Liver (tissue), 9 donors: ENCODE measurements around the gene C14orf93. TPM values are rescaled to one million over a fixed set of nuclear protein-coding genes. Genes with fewer than 3 reads are reported as not detected.

Experiments used
- DNase-seq: peaks from one replicate; pipeline ENCODE4 v3.0.0-alpha.2; 2017; ENCODE audit warnings: low spot score
- H3K27ac ChIP-seq, 2 donors: one replicate each; pipeline ENCODE4 v1.7.0; 2013; ENCODE audit warnings: inconsistent platforms in 2 of 2, low read length in 2 of 2, control low read depth in 1 of 2, low read depth in 1 of 2, mild to moderate bottlenecking in 1 of 2
- H3K27me3 ChIP-seq, 4 donors: one replicate each; pipeline versions ENCODE4 v1.6.1 to v1.7.0; 2013; ENCODE audit warnings: low read length in 3 of 4, inconsistent platforms in 1 of 4, mild to moderate bottlenecking in 1 of 4, moderate library complexity in 1 of 4; ENCODE audit not compliant: control insufficient read depth in 4 of 4, insufficient read depth in 4 of 4
- H3K36me3 ChIP-seq, 4 donors: one replicate each; pipeline versions ENCODE4 v1.6.1 to v1.7.0; 2013; ENCODE audit warnings: low read length in 3 of 4, mild to moderate bottlenecking in 3 of 4, low read depth in 1 of 4, moderate library complexity in 1 of 4; ENCODE audit not compliant: control insufficient read depth in 4 of 4, insufficient read depth in 3 of 4
- H3K4me1 ChIP-seq, 4 donors: one replicate each; pipeline versions ENCODE4 v1.6.1 to v1.7.0; 2013; ENCODE audit warnings: low read length in 3 of 4, mild to moderate bottlenecking in 3 of 4, moderate library complexity in 1 of 4; ENCODE audit not compliant: control insufficient read depth in 4 of 4, insufficient read depth in 4 of 4
- H3K4me3 ChIP-seq, 3 donors: one replicate each; pipeline versions ENCODE4 v1.6.1 to v1.7.0; 2013; ENCODE audit warnings: low read length in 3 of 3, control low read depth in 1 of 3, low read depth in 1 of 3, mild to moderate bottlenecking in 1 of 3
- H3K9ac ChIP-seq, 2 donors: one replicate each; pipeline ENCODE4 v1.7.0; 2013; ENCODE audit warnings: low read length in 2 of 2, mild to moderate bottlenecking in 2 of 2, moderate library complexity in 2 of 2, control low read depth in 1 of 2, low read depth in 1 of 2
- H3K9me3 ChIP-seq, 4 donors: one replicate each; pipeline versions ENCODE4 v1.6.1 to v1.7.0; 2013; ENCODE audit warnings: low read length in 3 of 4; ENCODE audit not compliant: control insufficient read depth in 4 of 4
- EGR1 ChIP-seq, 2 donors: IDR thresholded peaks; 2 replicates each; pipeline ENCODE4 v1.6.1; 2016 to 2018; ENCODE audit warnings: antibody characterized with exemption in 2 of 2, low read depth in 2 of 2
- FOXA1 ChIP-seq: IDR thresholded peaks from 2 replicates; pipeline ENCODE4 v1.6.1; 2016; ENCODE audit warnings: antibody characterized with exemption
- FOXA2 ChIP-seq: IDR thresholded peaks from 2 replicates; pipeline ENCODE4 v1.6.1; 2016; ENCODE audit warnings: antibody characterized with exemption
- GABPA ChIP-seq, 2 donors: IDR thresholded peaks in 1 of 2; conservative IDR thresholded peaks in 1 of 2; 2 replicates each; pipeline ENCODE4 v1.6.1; 2016; ENCODE audit warnings: antibody characterized with exemption in 2 of 2, mild to moderate bottlenecking in 1 of 2, moderate library complexity in 1 of 2
- HNF4A ChIP-seq, 2 donors: conservative IDR thresholded peaks; 2 replicates each; pipeline ENCODE4 v1.6.1; 2016; ENCODE audit warnings: antibody characterized with exemption in 2 of 2, mild to moderate bottlenecking in 2 of 2
- HNF4G ChIP-seq: IDR thresholded peaks from 2 replicates; pipeline ENCODE4 v1.6.1; 2016; ENCODE audit warnings: antibody characterized with exemption
- JUND ChIP-seq, 2 donors: IDR thresholded peaks; 2 replicates each; pipeline ENCODE4 v1.6.1; 2016; ENCODE audit warnings: antibody characterized with exemption in 2 of 2
- NR2F2 ChIP-seq: IDR thresholded peaks from 2 replicates; pipeline ENCODE4 v1.6.1; 2016; ENCODE audit warnings: antibody characterized with exemption
- RAD21 ChIP-seq, 2 donors: IDR thresholded peaks; 2 replicates each; pipeline ENCODE4 v1.6.1; 2016; ENCODE audit warnings: antibody characterized with exemption in 2 of 2, mild to moderate bottlenecking in 2 of 2
- RXRA ChIP-seq, 2 donors: IDR thresholded peaks; 2 replicates each; pipeline ENCODE4 v1.6.1; 2017 to 2018; ENCODE audit warnings: antibody characterized with exemption in 2 of 2, mild to moderate bottlenecking in 1 of 2
- SP1 ChIP-seq: IDR thresholded peaks from 2 replicates; pipeline ENCODE4 v1.6.1; 2018; ENCODE audit warnings: antibody characterized with exemption, mild to moderate bottlenecking
- TAF1 ChIP-seq: conservative IDR thresholded peaks from 2 replicates; pipeline ENCODE4 v1.6.1; 2016; ENCODE audit warnings: antibody characterized with exemption, mild to moderate bottlenecking
- YY1 ChIP-seq: IDR thresholded peaks from 2 replicates; pipeline ENCODE4 v1.6.1; 2016; ENCODE audit warnings: antibody characterized with exemption, mild to moderate bottlenecking
- WGBS: extraction: QIAGEN DNeasy Blood & Tissue Kit; methylation state at CpG from one replicate; pipeline ENCODE4 v1.1.7; 2013; 5-methylcytosine and 5-hydroxymethylcytosine counted together
- polyA plus RNA-seq, 2 donors: library from polyadenylated mRNA; stranded (reverse) in 1 of 2; unstranded in 1 of 2; fragments of 200-250 nt in 1 of 2; fragments of >200 nt in 1 of 2; fragmentation: Nextera tagmentation in 1 of 2; extraction: Ambion mirVana in 1 of 2; gene quantifications; one replicate each; pipeline versions ENCODE4 v1.2.1 to v1.2.3, GENCODE V29; 2013 to 2015
- total RNA-seq, 2 donors: library from RNA; depleted of rRNA; stranded (reverse); fragments of >200 nt; gene quantifications; one replicate each; pipeline ENCODE4 v1.2.3, GENCODE V29; 2014
- TF ChIP-seq, protein P1 (sequence below): IDR thresholded peaks from 2 replicates; pipeline ENCODE4 v1.6.1; 2016; ENCODE audit warnings: antibody characterized with exemption
- TF ChIP-seq, protein P2 (sequence below): IDR thresholded peaks from 2 replicates; pipeline ENCODE4 v1.6.1; 2016; ENCODE audit warnings: antibody characterized with exemption
- TF ChIP-seq, protein P3 (sequence below): fragments of 150-350 bp; IDR thresholded peaks from 2 replicates; pipeline ENCODE4 v1.5.1; 2017; ENCODE audit warnings: improper control_type of control experiment, low read depth, low read length; ENCODE audit not compliant: missing input control
- TF ChIP-seq, protein P4 (sequence below): IDR thresholded peaks from 2 replicates; pipeline ENCODE4 v1.6.1; 2016; ENCODE audit warnings: antibody characterized with exemption
- TF ChIP-seq, protein P5 (sequence below): IDR thresholded peaks from 2 replicates; pipeline ENCODE4 v1.6.1; 2016; ENCODE audit warnings: antibody characterized with exemption, mild to moderate bottlenecking
- donor health status: healthy.
- donor health status: healthy.
- donor health status: healthy.
- donor health status: healthy.
- donor health status: healthy.

Gene C14orf93
- total and polyA plus RNA-seq, 4 donors: 2.1 to 7.1 (median 3.4) TPM

DNA sequence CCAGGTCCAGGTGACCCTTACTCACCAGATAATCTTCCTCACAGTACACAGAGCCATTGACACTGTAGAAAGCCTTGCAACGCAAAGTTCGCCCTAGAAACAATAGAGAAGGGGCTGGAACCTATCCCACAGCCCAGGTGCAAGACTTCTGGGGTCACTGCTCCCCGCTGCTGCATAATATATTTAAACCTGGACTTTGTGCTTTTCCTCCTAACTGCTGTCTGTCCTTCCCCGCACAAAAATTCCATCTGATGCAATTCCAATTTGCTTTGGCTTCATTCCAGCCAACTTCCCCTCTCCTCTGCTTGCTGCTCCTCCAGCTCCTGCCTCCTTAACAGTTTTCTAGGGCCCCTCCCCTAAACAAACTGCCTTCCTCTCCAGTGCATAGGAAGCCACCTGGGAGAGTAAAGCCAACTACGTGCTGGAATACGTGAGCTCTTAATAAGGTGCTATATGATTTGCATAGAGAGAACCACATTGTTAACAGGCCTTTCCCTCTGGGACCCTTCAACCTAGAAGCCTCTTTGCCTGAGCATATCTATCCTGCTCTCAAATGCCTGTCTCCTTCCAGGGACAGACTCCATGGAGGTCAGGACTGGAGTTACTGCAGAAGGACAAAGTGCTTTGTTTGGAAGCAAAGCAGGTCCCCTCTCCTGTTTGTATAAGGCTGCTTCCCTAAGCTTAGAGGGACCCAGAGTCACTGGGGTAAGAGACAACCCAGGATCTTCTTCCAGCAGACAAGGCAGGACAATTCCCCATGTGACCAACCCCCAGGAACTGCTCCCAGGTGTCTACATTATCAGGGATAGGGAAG lies 33.1 kb downstream of the C14orf93 start:
- Histone ChIP-seq H3K27me3 (no peaks in the 10 kb centered on the region), H3K36me3 (peaks cover 0 to 9% (median 2%) of the 10 kb centered on the region in 4 donors), H3K9me3 (no peaks in the 10 kb centered on the region), H3K4me3 (peak overlapping the region; percentile 21 to 33 (median 24)), H3K27ac (peak overlapping the region; percentile 84 to 85), H3K9ac (peak overlapping the region; percentile 59 to 64), H3K4me1 (peaks cover 16 to 78% (median 65%) of the 10 kb centered on the region in 4 donors)
- WGBS: 17% methylated on average over 6 of the region's 6 CpGs
- DNase-seq: no peak
- peak; percentile 11 to 26 for TF ChIP-seq RAD21 (IDR thresholded peaks at IDR 0.05)
- peak in 1 of 2 donors; percentile 65 for TF ChIP-seq EGR1 (IDR thresholded peaks at IDR 0.05; ENCODE audit: low read depth in 2 of 2)
- TF ChIP-seq, protein P1, sequence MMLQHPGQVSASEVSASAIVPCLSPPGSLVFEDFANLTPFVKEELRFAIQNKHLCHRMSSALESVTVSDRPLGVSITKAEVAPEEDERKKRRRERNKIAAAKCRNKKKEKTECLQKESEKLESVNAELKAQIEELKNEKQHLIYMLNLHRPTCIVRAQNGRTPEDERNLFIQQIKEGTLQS: peak; percentile 90
- no peak for TF ChIP-seq FOXA1
- TF ChIP-seq, protein P2, sequence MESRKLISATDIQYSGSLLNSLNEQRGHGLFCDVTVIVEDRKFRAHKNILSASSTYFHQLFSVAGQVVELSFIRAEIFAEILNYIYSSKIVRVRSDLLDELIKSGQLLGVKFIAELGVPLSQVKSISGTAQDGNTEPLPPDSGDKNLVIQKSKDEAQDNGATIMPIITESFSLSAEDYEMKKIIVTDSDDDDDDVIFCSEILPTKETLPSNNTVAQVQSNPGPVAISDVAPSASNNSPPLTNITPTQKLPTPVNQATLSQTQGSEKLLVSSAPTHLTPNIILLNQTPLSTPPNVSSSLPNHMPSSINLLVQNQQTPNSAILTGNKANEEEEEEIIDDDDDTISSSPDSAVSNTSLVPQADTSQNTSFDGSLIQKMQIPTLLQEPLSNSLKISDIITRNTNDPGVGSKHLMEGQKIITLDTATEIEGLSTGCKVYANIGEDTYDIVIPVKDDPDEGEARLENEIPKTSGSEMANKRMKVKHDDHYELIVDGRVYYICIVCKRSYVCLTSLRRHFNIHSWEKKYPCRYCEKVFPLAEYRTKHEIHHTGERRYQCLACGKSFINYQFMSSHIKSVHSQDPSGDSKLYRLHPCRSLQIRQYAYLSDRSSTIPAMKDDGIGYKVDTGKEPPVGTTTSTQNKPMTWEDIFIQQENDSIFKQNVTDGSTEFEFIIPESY: peak; percentile 70
- peak; percentile 95 to 97 for TF ChIP-seq HNF4A (conservative IDR thresholded peaks at IDR 0.05)
- TF ChIP-seq, protein P3, sequence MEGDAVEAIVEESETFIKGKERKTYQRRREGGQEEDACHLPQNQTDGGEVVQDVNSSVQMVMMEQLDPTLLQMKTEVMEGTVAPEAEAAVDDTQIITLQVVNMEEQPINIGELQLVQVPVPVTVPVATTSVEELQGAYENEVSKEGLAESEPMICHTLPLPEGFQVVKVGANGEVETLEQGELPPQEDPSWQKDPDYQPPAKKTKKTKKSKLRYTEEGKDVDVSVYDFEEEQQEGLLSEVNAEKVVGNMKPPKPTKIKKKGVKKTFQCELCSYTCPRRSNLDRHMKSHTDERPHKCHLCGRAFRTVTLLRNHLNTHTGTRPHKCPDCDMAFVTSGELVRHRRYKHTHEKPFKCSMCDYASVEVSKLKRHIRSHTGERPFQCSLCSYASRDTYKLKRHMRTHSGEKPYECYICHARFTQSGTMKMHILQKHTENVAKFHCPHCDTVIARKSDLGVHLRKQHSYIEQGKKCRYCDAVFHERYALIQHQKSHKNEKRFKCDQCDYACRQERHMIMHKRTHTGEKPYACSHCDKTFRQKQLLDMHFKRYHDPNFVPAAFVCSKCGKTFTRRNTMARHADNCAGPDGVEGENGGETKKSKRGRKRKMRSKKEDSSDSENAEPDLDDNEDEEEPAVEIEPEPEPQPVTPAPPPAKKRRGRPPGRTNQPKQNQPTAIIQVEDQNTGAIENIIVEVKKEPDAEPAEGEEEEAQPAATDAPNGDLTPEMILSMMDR: no peak
- TF ChIP-seq GABPA (IDR thresholded peaks at IDR 0.05 in 1 of 2, conservative IDR thresholded peaks at IDR 0.05 in 1 of 2): no peak
- peak; percentile 89 for TF ChIP-seq JUND (IDR thresholded peaks at IDR 0.05)
- TF ChIP-seq NR2F2: peak; percentile 54
- TF ChIP-seq, protein P4, sequence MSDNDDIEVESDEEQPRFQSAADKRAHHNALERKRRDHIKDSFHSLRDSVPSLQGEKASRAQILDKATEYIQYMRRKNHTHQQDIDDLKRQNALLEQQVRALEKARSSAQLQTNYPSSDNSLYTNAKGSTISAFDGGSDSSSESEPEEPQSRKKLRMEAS: peak; percentile 86
- TF ChIP-seq YY1: peak; percentile 60
- TF ChIP-seq HNF4G: peak; percentile 95
- peak; percentile 51 for TF ChIP-seq FOXA2
- TF ChIP-seq, protein P5, sequence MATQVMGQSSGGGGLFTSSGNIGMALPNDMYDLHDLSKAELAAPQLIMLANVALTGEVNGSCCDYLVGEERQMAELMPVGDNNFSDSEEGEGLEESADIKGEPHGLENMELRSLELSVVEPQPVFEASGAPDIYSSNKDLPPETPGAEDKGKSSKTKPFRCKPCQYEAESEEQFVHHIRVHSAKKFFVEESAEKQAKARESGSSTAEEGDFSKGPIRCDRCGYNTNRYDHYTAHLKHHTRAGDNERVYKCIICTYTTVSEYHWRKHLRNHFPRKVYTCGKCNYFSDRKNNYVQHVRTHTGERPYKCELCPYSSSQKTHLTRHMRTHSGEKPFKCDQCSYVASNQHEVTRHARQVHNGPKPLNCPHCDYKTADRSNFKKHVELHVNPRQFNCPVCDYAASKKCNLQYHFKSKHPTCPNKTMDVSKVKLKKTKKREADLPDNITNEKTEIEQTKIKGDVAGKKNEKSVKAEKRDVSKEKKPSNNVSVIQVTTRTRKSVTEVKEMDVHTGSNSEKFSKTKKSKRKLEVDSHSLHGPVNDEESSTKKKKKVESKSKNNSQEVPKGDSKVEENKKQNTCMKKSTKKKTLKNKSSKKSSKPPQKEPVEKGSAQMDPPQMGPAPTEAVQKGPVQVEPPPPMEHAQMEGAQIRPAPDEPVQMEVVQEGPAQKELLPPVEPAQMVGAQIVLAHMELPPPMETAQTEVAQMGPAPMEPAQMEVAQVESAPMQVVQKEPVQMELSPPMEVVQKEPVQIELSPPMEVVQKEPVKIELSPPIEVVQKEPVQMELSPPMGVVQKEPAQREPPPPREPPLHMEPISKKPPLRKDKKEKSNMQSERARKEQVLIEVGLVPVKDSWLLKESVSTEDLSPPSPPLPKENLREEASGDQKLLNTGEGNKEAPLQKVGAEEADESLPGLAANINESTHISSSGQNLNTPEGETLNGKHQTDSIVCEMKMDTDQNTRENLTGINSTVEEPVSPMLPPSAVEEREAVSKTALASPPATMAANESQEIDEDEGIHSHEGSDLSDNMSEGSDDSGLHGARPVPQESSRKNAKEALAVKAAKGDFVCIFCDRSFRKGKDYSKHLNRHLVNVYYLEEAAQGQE: peak; percentile 51
- peak; percentile 98 to 99 for TF ChIP-seq RXRA (IDR thresholded peaks at IDR 0.05)
- peak; percentile 2 for TF ChIP-seq TAF1
- TF ChIP-seq SP1: peak; percentile 97
